HG02610 (cell line): Measurements from ENCODE around the gene PHF21B.

Source experiments
- ATAC-seq: cut with Tn5 transposase; IDR thresholded peaks from one replicate; pipeline ENCODE4 v1.9.1; 2021; ENCODE audit warnings: mild to moderate bottlenecking, moderate library complexity; ENCODE audit not compliant: unreplicated experiment

PHF21B gene

DNA sequence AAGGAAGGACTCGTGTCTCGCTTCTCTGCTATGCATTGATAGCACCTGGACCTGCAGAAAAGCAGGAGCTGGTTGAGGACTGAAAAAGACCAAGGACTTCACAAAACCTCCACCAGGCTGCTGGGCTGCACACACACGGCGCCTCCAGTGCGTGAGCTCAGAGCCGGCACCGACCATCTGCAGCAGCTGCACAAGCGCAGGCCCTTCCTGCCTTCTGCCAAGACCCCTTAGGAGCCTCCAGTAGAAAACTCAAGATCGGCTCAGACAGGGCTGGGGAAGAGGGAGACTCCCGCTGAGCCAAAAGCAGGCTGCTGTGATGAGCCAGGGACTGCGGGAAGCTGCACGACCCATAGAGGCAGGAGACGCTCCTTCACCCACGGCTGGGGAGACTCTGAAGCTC is 70.9 kb downstream of the PHF21B start:
- no peak for ATAC-seq

DNA sequence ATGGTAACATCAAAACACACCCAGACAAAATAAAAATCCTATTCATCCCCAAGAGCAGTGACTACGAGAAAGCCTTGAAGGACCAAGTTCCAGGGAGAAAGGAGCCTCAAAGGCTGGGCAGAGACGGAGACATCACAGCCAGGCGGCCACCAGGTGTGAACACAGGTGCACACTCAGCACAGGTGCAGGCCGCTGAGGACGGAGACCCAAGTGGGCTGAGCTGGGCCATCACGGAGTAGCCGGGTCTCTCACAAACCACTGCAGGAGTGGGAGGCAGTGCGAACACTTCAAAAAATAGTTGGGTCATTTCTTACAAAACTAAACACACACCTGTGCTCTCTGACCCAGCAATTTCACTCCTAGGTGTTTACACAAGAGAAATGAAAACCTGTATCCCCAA is 72.6 kb downstream of the PHF21B start:
- no peak for ATAC-seq

DNA sequence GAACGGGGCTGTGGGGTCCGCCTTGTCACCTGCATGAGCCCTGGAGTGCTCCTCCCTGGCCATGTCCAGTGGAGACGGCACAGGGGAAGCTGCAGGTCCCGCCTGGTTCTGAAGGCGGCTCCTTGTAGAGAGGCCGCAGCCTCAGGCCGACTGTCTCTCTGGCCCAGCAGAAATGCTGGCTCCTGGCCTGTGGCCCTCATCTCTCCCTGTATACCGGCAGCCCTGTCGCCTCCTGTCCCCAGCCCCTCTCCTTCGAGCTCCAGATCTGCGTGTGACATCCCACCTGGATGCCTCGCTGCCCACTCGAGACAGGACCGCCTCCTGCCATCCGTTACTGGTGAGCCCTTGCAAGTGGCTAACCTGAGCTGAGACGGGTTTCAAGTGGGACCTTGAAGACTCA is 73.6 kb downstream of the PHF21B start:
- no peak for ATAC-seq

DNA sequence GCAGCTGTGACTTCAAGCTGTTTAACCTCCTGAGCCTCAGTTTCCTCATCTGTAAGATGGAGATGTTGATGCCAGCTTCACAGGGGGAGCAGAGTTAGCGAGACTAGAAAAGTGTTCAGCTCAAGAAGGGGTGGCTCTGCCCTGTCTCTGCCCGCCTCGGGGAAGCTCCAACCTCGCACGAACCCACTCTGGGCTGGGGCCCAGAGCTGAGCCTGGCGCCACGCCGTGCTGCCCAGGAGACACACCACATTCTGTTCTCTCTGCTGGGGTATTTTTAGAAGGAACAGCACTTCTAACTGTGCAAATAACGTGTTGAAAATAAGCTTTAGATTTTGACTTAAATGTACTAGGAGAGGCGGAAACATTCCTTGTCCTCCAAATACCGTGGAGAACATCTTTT is 74.1 kb downstream of the PHF21B start:
- ATAC-seq: no peak

DNA sequence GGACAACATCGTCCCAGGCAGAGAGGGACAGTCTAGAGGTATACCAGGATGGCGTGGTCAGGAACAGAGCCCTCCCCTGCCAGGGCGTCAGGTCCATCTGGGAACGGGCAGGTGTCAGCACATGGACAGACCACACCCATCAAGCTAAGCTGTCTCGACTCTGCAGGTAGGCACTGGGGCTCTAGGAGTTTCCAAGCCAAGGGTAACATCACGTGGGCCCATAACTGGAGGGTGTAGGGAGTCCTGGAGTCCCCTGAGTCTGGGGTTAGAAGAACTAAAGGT is 75.4 kb downstream of the PHF21B start:
- no peak for ATAC-seq

DNA sequence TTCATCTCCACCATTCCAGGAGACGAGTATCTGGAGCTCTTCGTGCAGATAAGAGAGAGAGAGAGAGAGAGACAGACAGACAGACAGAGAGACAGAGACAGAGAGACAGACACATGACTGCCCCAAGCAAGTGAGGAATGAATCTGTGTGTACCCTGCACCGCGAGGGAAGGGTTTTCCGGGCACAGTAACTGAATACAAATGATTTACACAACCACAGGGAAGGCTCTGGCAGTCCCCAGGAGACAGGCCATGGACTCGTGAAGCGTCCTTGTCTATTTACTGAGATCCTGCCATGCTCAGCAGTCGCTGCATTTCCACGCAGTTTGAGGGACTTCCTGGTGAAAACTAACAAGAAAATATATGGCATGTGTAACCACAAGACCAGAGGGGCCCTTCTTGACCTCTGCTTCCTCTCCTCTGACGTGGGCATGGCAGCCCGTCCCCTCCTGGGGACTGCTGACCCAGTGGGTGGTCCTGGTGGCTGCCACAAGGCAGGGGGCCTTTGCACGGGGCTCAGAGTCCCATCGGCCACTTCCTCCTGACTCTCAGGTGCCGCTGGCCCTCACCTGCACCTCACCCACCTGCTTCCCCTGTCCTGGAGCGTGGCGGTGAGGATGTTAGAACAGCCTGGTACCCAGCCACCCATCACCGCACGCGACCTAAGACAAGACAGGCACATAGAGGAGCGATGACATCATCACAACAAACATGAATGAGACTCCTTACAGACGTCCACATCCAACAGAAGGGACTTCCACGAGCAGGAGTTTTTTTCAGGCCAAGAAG is 75.9 kb downstream of the PHF21B start:
- ATAC-seq: no peak

DNA sequence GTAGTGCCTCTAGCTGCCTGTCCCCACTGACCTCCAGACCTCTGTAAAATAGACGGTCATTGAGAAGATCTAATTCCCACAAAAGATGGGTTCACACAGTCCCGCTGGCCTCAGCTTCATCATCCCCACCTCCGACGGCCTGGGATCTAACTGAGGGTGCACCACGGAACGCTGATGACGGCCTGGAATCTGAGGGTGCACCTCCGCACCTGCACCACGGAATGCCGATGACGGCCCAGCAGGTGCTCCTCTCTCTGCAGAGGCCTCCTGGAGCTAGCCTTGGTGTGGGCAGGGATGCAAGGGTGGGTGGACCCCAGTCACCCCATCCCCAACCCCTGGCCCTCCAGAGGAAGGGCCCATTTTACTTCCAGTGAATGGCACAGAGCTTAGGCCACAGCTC is 77.3 kb downstream of the PHF21B start:
- ATAC-seq: no peak

DNA sequence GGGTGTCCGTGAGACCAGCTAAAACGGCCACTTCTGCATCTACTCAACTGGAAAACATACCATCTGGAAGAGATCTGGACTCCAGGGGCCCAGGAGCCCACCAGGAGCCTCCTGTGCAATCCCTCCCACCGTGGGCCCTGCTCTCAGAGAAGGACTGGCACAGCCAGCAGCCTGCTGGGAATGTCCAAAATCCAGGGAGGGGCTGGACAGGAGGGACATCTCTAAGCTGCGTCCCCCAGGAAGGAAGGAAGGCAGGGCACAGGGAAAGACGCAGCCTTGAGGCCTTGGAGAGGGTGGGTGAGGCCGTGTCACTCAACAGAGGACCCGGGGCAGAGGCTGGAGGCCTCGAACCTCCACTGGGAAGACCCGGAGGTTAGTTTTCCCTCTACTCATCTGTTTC is 78.0 kb downstream of the PHF21B start:
- ATAC-seq: no peak

DNA sequence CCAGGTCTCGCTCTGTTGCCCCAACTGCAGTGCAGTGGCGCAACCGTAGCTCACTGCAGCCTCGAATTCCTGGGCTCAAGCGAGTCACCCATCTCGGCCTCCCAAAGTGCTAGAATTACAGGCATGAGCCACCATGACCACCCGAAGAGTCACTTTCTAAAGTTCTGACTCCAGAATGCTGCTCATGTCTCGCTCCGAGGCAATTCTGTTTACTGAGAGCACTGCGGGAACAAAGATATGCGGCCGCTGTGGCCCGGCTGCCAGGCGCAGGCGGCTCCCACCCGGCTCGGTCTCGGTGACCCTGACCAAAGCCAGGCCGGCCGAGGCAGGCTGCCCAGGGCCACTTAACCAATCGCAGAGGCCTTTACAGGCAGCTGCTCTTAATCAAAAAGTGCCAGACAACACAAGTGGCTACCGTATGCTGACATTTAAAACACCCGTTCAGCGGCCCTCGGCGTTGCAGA is 78.7 kb downstream of the PHF21B start:
- ATAC-seq: no peak

DNA sequence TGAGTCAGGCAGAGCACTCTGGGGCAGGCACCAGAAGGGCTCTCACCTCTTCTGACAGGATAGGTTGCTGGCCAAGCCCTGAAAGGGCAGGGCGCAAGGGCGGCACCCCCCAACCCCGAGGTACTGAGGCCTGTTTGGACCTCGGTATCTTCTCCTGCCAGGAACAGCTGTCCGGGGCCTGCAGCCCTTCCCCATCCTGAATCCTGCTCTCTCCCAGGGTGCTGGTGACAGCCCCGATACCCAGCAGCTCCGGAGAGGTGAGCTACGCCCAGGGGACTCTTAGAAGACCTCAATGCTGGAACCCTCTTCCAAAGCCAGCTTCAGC is 79.1 kb downstream of the PHF21B start:
- ATAC-seq: no peak

DNA sequence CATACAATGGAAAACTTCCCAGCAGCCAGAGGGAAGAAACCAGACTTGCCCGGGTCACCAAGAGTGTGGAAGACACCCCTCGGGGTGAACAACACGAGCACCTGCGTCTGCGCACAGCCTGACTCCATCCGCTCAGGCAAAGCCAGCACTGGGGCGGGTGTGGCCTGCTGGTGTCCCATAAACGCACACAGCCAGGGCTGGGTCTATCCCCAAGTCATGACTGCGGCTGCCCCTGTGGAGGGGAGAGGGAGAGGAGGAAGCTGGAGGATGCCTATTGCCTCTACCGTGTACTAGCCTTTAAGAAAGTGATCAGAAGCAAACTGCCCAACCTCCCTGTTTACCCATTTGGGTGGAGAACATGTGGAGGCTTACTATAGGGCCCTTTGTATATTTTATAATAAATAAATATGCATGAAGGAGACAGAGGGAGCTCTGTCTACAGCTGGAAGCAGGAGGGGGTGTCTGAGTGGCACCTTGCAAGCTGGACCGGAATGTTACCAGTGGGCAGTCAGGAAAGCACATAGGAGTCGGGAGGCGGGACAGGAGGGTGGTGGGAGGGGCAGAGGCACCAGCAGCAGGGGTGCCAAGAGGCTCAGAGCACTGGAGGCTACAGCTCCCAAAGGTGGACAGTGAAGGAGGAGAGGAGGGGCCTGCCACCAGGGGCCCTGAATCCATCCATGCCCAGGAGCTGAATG is 79.6 kb downstream of the PHF21B start:
- no peak for ATAC-seq

DNA sequence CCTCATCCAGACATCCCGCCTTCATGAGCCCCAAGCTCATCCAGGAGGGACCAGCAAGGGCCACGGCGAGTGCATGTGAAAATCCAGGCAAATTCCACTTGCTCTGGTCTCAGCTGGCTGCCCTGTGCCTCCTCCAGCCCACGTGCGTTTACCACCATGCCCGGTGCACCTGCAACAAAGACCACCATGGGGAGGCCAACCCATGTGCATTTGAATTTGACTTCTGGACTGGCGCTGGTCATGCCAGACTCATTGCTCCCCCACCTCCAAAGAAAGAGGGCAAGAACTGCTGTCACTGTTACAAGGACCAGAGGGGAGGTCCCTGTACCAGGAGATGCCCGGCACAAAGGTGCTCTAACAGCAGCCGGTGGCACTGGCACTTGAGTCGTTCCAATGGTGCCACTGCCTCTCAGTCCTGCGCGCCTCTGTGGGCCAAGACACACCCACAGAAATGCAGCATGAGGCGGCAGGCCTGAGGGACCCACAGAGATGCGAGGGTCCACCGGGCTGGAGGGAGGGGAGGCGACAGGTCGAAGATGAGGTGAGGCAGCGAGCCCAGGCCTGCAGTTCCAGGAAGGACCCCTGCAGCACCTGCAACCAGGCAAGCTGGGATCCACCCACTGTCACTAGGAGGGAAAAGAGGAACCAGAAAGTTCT is 80.3 kb downstream of the PHF21B start:
- ATAC-seq: no peak

DNA sequence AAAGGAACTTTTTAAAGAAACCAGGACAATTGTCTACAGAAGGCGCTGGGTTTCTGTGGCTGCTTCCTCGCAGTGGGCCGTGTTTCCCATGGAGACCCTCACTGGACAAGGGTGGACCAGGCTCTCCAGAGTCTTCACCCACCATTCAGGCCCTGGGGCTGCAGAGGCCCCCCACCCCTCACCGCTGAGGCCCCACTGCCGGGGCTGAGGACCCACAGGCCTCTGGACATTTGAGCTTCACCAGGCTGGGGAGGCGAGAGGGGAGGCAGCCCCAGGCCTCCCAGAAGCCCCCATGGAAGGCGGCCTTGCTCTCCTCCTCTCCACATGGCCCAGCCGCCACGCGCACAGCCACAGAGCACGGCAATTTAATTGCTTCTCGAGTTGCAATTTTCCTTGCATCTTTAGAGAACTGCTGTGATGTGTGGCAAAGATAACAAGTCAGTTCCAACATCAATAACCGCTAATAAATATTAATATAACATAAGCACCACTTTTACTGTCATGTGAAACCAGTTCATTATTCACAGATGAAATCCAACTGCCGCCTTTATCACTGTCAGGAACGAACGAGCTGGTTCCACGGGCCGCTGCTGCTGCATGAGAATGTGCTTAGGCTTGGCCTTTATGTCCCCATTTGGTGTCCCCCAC is 81.0 kb downstream of the PHF21B start:
- no peak for ATAC-seq

DNA sequence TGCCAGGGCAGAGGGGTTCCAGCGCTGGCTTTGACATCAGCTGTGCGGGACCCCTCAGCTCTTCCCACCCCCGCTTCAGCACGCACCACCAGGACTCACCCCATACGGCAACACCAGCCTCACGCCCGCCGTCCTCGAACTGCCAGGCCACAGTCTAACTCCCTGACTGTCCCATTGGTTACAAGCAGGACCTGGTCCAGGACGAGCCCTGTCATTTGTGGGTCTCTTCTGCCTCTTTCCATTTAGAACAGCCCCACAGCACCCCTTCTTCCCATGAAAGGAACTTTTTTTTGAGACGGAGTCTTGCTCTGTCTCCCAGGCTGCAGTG is 81.7 kb downstream of the PHF21B start:
- no peak for ATAC-seq

DNA sequence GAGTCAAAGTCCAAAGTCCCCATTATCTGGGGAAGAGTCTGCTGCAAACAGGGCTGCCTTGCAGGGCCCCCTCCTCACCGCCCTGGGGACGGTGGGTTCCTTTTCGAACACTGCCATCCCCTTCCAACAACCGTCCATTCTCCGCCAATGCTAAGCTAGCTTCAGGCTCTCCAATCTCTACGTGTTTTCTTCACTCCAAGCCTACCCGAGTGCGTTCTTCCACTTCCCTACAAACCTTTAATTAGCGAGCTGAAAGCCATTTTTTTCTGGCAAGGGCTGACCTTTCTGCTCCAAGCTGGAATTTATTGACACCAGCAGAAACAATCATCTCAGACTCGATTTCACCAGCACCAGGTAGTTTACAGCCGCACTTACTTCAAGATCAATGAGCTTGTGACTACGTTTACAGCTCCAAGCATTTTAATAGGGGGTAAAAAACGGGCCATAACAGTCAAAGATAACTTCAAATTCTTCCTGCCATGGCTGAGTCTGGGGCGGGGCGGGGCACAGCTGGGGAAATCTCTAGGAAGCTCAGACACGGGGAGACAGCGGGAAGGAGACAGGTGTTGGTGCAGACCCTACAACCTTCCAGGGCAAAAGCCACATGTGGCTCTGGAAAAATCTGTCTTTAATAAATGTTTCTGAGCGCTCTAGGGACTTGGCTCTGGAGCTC is 82.2 kb downstream of the PHF21B start:
- no peak for ATAC-seq

DNA sequence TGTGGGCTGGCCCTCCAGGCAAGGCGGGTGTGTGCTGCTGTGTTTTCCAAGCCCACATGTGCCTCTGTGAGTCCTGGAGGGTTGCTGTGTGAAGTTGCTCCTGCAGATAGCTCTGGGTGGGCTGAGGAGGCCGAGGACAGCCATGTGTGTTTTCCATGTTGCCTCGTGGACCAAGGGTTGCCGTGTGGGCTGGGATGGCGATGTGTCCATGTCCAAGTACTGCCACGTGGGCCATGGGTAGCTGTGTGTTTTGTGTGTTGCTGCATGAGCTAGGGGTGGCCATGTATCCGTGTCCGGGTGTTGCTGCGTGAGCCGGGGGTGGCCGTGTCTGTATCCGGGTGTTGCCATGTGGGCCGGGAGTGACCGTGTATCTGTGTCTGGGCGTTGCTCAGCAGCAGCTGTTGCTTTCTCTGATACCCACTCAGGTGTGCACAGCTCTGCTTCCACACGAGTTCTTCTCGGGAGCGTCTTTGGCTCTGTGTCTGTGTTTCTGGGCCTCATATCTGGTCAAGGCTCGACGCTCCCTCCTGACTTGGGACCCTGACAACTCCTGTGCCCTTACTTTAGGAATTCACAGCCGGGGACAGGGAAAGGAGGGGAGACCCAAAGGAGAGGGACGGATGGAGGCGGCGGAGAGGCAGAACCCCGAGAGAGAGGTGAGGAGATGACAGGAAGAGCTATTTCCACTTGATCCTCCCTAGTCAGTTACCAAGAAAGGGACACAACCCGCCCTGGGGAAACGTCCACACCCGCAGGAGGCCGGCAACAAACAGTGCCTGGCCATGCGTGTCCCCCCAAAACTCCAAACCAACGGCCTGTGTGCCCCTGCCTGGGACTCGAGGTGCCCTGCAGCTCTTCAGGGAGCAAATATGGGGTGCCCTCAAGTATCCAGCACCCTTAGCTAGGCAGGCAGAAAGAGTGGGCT is 83.1 kb downstream of the PHF21B start:
- no peak for ATAC-seq

DNA sequence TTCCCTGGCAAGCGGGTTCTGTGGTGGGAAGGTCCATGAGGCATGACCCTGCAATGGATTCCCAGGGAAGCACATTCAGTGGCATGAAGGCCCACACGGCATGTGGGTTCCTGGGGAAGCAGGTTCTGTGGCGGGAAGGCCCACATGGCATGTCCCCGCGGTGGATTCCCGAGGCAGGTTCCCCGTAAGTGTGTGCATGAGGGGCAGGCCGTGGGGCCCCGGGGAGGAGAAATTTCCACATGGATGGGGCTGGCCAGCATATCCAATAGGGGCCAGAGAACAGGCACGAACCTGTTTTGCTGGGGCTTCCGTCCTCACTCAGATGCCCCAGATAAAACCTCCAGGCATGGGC is 83.7 kb downstream of the PHF21B start:
- no peak for ATAC-seq

DNA sequence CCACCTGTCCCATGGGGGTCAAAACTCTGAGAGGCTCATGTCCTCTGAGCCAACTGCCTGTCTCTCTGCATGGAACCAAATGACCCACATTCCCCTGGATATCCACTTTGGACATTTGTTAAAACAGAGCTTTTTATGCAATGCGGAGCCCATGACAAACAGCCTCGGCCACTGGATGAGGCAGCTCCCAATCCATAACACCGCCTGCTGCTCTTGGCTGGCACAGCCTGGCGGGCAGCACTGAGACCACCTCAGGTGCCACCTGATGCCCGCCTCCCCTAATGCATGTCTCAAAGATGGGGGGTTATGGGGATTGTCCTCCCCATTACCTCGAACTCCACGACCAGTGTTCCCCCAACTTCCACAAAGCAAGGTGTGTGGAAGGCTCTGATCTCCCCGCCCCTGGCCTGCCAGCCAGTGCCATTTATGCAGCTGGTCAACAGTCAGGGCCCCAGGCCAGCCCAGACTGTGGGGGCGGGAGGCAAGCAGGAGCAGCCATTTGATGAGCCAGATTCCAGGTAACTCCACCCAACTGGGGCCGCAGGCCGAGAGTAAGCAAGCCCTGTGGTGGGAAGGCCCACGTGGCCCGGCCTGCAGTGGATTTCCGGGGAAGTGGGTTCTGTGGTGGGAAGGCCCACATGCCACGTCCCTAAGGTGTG is 84.2 kb downstream of the PHF21B start:
- ATAC-seq: no peak

DNA sequence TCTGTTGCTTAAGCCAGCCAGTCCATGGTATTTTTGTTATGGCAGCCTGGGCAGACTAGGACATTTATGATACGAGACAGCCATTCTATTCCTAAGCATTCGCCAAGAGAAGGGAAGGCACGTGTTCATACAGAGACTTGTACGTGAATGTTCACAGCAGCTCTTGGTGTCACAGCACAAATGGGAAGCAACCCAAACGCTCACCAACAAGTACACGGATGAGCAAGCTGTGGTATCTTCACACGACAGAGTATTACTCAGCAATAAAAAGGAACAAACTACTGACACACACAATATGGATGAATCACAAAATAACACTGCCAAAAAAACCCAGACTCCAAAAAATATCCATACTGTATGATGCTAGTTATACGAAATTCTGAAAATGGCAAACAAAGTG is 85.1 kb downstream of the PHF21B start:
- no peak for ATAC-seq

DNA sequence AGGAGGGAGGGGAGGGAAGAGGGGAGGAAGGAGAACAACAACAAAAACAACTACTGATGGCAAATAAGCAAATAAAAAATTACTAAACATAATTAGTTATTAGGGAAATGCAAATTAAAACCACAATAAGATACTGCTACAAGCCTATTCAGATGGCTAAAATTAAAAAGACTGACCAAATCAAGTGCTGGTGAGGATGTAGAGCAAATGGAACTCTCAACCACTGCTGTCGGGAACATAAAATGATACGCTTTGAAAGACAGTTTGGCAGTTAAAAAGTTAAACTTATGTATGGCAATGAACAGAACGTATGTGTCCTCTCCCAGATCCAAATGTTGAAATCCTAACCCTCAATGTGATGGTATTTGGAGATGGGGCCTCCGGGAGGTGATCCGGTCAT is 85.7 kb downstream of the PHF21B start:
- no peak for ATAC-seq
